ENCODE data around the gene ACOT11.
"Not testable (repeated sequence)": the region's sequence is repeated elsewhere in the genome, so short reads cannot be mapped to it uniquely, and the experiment has no call there.

Gene ACOT11

DNA sequence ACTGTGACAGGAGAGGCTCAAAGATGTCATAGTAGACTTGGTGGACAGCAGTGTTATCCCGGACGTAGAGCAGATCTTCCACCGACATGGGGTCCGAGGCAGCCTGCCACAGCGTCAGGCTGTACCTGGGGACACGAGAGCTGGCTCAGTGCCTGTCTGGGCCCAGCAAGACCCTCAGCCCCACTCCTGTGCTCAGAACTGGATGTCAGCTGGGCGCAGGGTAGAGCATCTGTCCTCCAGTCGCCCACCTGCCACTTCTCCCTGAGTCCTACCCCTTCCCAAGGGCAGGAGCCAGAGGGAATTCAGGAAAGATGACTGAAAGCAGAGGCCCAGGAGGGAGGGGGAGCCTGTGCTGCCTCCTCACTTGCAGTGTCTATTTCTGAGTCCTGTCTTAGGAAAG is 63.6 kb downstream of the ACOT11 start:
- no peak for DNase-seq

DNA sequence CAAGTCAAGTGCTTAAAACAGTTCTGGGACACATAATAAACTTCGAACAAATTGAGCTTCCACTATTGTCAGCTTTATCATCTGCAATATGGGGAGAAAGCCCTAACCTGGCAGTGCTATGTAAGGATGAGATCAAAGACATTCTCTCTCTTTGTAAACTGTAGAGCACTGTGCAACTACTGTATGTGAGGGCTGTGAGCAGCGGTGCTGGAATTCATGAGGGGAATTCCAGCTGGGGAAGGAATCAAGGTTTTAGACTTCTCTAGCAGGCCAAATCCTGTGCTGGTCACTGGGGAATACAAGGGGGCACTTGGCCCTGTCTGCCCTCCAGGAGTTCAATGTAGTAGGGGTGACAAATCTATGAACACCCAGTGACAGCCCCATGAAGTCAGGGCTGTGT is 66.0 kb downstream of the ACOT11 start:
- DNase-seq = no peak

DNA sequence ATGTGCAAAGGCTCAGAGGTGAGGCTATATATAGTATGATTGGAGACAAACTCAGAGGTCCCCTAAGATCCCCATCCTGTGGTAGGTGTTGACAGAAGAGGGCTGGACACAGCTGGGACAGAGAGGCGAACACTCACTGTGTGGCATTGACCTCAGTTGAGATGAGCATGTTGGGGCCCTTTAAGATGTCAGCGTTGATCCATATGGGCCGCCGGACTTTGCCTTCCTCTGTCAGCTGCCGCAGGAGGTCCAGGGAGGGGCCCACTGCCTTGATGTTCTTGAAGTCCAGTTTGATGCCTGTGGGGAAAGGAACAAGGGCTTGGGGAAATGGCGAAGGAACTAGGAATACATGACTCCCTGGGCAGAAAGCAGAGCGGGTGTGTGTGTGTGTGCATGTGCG is 66.5 kb downstream of the ACOT11 start:
- no peak for DNase-seq

DNA sequence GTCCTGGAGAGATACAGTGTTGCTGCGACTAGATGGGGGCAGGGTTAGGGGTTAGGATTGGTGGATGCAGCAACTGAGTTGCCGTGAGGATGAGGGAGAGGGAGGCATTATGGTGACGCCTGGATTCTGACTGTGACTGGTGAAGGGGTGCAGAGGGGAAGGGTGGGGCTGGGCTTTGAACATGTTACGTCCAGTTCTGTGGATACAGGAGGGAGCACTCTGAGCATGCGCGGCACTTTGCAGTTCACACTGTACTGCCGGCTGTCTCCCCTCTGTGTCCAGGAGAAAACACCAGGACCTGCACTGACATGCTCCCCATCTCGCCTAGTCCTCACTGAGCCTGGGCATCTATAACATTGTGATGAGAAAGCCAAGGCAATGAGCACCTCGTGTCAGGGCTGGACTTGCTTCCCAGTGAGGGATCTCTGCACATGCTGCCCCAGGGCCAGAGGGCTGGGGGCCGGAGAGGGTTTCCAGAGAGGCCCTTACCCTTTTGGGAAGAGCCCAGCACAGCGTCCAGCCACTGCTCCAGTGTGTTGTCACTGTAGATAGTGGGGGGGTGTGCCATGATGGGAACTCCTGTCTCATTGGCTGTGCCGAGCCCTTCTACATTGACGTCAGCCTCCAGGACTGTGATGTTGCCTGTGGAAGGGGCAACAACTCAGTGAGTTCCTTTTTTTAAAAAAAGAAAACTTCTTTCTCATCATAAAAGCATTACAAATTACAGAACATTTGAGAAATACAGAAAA is 67.7 kb downstream of the ACOT11 start:
- DNase-seq = no peak

DNA sequence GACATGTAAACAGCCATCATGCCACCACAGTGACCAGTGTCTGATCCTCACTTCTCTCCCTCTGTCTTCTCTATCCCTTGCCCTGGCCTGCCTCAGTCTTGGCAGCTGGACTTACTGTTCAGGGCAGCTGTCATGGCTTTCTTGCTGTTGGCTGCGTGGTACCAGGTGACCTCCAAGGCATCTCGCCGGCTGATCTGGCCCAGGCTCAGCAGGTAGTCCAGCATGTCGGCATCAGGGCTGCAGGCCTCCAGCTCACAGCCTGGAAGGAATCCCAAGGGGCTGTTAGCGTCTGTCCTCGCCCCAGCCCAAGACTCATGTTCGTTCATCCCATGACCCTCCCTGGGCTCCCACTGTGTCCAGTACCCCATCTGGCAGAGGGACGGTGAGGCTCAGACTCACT is 71.7 kb downstream of the ACOT11 start:
- DNase-seq = no peak

DNA sequence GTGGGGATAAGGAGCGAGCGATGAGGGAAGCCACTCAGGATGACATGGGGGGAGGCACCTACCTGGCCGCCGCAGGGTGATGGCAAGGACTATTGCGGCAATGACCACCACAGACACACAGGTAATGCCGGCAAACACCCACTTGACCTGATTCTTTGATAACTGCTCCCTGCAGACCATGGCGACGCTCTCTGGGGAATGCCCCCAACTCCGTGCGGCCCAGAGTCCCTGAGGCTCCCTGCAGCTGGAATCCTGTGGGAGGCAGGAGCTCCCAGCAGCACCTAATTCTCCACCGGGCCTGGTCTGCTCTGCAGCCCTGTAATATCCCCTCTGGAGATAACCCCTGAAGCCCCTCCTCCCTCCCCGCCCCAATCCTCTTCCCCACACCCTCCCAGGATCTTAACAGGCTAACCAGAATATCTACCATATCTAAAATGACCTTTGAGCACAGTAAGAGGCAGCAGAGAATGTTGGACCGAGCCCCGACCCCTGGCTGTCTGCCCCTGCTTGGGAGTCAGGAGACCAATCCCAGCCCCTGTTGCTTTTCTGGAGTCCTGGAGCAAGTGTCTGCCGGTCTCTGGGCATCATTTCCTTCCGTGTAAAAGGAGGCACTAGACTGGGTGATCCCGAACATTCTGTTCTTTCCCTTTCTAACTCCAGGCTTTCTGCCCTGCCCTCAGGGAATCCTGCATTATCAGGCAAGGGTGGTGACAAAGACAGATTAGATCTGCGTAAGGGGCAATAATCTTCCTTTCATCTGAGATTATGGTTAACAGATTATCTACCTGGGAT is 75.4 kb downstream of the ACOT11 start, which contains the start of gene FAM151A:
FAM151A (minus strand) TSS at position 310 of the 792 bp plus-strand sequence; CDS start at position 180, 130 bp downstream.
- no peak for DNase-seq

DNA sequence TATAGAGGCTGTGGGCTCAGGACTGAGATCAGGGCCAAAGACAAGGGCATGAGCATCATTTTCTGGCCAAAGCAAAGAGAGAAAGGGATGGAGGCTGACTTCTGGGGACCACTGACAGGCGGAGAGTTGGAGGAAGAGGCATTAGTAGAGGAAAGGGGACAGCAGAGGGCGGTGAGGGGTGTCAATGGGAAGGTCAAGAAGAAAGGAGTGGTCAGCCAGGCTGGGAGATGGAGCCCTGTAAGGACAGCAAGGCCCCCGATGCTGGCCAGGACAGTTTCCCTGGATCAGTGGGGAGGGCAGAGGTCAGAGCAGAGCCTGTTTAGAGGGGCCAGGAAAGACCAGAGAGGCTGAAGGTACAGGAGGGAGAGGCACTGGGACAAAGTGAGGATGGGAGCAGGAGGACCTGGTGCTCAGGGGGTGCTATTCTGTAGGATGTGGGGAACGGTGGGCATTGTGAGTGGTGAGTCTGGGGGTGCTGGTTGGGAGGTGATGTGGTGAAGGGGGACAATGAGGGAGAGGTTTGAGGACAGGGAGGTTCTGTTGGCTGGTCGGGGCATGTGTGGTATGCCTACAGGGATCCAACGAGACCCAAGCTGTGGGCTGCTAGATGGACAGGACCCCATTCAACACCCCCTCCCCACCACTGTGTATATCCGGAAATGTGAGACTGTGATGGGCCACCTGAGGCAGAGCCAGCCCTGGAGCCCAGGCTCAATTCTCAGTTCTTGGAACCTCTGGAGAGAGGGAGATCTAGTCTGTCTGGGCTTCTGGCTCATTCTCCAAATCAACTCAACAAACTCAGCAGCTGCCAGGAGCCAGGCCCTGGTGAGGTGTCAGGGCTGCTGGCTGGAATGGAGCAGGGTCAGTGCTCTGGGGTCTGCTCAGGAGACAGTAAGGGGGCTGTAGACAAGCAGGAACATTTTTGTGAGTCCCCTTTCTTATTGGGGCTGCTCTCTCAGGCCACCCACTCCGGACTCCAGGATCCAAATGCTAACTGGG is 76.7 kb downstream of the ACOT11 start:
- no peak for DNase-seq

DNA sequence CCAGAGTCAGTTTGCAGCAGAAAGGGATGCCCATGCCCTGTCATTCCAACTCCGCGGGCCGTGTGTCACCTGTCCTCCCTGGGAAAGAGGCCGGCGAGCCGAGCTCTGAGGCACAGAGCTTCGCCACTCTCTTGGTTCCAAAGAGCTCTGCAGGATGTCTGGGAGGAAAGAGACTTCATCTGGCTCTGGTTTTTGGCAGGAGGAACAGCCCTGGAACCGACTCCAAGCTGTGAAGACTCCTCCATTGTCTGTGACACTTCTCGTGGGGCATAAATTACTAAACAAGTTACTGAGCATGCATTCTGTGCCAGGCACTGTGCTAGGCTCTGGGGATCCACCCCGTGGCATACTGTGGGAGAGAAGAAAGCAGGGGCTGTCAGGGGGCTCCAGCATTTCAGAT is 79.2 kb downstream of the ACOT11 start:
- DNase-seq = no peak

DNA sequence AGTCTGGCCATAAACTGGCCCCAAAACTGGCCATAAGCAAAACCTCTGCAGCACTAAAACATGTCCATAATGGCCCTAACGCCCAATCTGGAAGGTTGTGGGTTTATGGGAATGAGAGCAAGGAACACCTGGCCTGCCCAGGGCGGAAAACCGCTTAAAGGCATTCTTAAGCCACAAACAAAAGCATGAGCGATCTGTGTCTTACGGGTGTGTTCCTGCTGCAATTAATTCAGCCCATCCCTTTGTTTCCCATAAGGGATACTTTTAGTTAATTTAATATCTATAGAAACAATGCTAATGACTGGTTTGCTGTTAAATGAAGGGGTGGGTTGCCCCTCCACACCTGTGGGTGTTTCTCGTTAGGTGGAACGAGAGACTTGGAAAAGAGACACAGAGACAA is 87.8 kb downstream of the ACOT11 start:
- not testable (repeated sequence) for DNase-seq

DNA sequence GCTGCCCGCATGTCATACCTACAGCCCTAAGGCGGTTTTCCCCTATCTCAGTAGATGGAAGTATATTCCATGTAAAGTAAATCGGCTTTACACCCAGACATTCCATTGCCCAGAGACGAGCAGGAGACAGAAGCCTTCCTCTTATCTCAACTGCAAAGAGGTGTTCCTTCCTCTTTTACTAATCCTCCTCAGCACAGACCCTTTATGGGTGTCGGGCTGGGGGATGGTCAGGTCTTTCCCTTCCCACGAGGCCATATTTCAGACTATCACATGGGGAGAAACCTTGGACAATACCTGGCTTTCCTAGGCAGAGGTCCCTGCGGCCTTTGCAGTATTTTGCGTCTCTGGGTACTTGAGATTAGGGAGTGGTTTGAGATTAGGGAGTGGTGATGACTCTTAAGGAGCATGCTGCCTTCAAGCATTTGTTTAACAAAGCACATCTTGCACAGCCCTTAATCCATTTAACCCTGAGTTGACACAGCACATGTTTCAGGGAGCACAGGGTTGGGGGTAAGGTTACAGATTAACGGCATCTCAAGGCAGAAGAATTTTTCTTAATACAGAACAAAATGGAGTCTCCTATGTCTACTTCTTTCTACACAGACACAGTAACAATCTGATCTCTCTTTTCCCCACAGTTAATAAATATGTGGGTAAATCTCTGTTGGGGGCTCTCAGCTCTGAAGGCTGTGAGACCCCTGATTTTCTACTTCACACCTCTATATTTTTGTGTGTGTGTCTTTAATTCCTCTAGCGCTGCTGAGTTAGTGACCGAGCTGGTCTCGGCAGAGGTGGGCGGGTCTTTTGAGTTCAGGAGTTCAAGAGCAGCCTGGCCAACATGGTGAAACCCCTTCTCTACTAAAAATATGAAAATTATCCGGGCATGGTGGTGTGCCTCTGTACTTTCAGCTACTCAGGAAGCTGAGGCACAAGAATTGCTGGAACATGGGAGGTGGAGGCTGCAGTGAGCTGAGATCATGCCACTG is 88.7 kb downstream of the ACOT11 start:
- DNase-seq = not testable (repeated sequence)

DNA sequence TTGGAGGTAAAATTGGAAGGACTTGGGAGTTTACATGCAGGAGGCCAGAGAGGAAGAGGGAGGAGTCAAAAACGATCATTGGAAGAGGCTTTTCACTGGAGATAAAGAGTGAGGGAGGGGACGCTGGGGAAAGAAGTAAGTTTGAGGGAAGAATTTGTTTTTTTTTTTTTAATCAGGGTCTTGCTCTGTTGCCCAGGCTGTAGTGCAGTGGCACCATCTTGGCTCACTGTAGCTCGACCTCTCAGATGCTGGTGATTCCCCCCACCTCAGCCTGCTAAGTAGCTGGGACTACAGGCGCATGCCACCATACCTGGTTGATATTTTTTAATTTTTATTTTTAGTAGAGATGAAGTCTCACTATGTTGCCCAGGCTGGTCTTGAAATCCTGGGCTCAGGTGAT is 92.3 kb downstream of the ACOT11 start:
- DNase-seq = no peak

DNA sequence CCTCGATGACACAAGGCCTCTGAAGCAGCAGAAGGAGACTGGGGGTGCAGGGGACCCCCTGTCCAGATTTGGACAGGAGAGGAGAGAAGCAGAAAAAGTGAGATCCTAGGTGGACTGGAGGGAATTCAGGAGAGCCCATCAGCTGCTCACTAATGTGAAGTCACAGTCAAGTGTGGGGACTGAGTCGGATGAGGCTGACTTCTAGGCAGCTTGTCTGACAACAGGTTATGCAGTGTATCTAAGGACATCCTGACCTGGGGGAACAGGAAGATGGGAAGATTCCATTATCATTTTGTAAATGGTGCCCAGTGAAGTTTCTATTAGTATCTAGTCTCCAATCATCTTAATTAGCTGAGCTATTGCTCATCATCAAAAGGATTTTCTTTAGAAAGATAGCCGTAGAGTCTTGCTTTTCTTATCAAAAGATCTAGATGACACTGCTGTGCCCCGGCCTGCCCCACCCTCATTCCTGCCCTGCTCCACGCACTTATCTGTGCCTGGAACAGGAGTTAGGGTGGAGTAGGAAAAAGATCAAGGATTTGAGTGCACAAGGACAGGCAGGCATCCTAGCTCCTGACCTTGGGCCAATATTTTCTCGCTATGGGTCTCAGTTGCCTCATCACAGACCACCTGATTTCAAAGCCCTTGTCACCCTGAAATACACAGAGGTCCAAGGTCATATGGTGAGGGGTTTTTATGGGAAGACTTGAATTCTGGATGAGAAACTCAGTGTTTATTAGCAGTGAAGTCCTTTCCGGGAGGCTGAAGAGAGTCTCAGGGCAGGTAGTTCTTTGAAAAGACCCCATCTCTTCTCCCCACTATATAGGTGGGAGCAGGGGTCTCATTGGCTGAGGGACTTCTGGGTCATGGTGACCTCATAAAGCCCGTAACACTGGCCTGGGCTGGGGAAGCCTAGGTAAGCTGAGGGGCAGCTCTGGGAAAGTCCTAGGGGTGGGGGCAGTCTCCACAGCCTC is 93.1 kb downstream of the ACOT11 start, which contains the start of gene MROH7:
MROH7 (plus strand) TSS at position 924 of the 974 bp plus-strand sequence. CDS start 11,141 bp downstream, outside the sequence.
- no peak for DNase-seq

DNA sequence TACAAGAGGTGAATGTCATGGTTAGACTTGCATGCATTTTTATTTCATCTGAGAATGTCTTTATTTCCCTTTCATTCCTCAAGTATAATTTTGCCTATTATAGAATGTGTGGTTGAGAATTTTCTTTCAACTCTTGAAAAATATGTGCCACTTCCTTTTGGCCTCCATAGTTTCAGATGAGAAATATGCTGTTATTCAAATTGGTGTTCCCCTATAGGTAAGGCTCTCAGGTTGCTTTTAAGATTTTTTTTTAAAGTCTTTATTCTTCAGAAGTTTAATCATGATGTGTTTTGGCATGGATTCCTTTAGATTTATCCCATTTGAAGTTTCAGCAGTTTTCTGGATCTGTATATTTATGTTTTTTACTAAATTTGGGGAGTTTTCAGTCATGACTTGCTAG is 95.7 kb downstream of the ACOT11 start:
- DNase-seq = no peak

DNA sequence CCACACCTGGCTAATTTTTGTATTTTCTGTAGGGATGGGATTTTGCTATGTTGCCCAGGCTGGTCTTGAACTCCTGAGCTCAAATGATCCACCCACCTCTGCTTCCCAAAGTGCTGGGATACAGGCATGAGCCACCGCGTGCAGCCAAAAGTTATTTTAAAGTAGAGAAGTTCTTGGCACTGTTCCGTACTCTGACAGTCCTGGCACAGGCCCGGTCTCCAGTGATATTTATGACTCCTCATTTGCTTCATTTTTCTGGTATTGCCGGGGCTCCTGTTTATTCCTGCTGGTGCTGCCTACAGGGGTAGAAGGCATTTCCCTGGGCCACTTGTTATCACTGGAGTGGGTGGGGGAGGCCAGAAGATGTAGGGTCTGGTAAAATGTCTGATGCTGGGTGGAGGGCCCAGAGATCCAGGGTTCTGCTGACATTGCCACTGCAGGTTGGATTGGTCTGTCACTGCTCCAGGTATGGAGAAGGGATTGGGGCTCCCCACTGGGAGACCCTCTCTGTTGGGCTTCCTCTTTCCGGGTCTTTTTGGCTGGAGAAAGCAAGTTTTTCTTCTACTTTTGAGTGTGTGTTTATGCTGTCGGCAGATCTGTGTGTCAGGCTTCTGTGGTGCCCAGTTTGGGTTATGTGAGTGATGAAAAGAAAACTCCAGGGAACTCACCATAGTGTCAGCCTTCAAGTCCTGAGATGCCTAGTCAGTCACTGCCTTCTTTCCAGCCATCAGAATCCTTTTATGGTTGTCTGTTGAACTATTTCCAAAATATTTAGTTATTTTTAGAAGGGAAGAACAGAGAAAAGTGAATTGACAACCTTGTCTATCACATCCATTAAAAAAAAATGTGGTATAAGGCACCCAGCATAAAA is 98.0 kb downstream of the ACOT11 start:
- DNase-seq = no peak

DNA sequence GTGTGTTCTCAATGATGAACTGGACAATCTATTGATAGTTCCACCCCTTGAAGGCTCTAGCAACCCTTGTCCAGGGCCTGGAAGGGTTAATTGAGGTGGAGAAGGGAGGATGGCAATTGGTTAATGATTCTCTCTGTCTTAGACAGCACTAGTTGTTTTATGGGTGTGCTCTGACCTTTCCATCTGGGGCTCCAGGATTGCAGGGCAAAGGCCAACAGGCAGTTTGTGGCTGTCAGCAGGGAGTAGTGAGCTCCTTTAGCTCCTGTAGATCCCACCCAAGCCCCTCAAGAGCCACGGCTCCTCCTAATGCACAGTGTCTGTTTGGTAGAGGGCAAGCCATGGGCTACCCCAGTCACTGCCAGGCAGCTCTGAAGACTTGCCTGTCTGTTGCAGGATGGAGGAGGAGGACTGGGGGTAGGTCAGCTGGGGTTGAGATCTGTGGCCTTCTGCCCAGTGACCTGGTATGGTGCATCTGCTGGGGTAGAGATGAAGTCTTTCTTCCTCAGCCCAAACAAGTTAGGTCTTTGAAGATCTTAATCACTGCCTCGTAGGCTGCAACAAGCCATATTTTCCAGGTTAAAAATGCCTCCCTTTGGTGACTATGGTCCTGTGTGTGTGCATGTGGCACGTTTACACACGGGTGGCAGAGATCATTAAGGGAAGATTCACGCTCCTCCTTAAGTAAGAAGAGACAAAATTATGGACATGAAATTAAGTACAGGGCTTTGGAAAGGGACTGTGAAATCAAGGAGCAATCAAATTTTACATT is 101.3 kb downstream of the ACOT11 start:
- DNase-seq = no peak

DNA sequence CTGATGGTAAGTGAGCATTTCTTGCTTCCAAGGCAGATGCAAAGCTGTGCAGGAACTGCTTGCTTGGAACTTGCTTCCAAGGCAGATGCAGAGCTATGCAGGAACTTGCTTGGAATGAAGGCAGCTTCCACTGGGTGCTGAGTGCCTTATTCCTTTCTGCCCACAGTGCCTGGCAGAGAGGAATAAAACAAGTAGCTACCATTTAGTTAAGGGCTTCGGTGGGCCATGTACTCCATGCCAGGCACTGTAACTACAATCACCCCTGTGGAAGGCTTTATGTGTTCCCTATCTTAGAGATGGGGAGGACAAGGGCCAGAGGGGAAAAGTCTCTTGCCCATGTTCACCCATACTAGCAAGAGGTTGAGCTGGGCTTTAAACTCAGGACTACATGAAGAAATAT is 101.9 kb downstream of the ACOT11 start:
- DNase-seq = no peak

DNA sequence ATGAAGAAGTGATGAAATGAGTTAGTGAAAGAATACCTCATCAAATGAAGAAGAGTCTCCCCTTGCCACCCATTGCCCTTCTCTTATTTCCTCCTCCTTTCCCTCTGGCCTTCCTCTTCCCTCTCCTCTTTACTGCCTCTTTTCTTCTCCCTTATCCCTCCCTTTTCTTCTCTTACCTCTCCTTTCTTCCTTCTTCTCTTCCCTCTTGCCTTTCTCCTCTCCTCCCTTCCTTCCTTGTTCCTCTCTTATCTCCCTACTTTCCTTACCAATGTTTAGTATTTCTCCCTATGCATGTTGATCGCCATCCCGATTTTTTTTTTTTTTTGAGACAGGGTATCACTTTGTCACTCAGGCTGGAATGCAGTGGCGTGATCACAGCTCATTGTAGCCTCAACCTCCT is 102.4 kb downstream of the ACOT11 start:
- no peak for DNase-seq

DNA sequence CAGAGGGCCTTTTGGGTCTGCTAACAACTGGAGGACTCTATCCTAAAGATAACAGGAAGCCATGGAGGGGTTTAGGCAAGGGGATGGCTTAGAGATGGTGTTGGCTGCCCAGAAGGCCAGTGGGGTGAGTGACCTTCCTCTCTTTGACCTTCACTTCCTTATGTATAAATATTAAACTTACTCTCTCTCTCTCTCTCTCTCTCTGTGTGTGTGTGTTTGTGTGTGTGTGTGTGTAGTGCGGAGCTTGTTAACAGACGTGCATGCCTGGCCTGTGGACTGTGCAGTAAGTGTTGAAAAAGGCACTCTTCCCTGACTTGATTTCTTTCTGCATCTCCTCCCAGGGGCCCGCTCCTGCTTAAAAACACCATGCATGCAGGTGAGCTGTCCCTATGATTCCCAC is 103.6 kb downstream of the ACOT11 start:
- DNase-seq = no peak

Measured in CD4-positive, alpha-beta T cell treated with Interleukin-17A for 4 hours (primary cell).